ENCODE measurements around the gene TNFSF8.

DNA sequence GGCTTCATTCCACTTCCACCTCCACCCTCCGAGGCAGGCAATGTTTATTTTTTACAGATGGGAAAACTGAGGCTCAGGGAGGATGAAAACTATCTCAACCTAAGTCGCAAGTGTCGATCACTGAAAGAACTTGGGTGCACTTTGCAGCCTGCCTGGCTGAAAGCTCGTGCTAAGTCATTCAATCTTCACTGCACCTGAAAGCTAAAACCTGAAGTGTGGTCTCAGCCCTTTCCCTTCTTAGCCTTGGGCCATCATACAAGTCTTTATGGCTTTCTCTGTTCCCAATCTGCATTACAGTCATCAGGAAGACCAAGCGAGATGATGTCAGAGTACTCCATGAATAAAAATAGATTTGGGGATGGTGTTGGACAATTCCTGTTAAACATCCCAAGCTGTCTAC, 1.0 kb upstream of the TNFSF8 start:
- TF ChIP-seq, protein P1, sequence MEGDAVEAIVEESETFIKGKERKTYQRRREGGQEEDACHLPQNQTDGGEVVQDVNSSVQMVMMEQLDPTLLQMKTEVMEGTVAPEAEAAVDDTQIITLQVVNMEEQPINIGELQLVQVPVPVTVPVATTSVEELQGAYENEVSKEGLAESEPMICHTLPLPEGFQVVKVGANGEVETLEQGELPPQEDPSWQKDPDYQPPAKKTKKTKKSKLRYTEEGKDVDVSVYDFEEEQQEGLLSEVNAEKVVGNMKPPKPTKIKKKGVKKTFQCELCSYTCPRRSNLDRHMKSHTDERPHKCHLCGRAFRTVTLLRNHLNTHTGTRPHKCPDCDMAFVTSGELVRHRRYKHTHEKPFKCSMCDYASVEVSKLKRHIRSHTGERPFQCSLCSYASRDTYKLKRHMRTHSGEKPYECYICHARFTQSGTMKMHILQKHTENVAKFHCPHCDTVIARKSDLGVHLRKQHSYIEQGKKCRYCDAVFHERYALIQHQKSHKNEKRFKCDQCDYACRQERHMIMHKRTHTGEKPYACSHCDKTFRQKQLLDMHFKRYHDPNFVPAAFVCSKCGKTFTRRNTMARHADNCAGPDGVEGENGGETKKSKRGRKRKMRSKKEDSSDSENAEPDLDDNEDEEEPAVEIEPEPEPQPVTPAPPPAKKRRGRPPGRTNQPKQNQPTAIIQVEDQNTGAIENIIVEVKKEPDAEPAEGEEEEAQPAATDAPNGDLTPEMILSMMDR (IDR thresholded peaks at IDR 0.05; ENCODE audit: extremely low read depth in 1 of 2, insufficient read depth in 1 of 2, low read depth in 1 of 2, low read length in 2 of 2), result no peak
- TF ChIP-seq MYC (IDR thresholded peaks at IDR 0.05; ENCODE audit: low read depth, low read length), result no peak
- TF ChIP-seq, protein P2, sequence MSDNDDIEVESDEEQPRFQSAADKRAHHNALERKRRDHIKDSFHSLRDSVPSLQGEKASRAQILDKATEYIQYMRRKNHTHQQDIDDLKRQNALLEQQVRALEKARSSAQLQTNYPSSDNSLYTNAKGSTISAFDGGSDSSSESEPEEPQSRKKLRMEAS (IDR thresholded peaks at IDR 0.05; ENCODE audit: insufficient read depth, insufficient read length), result no peak
- TF ChIP-seq EZH2 (IDR thresholded peaks at IDR 0.05; ENCODE audit: borderline replicate concordance, low read depth, low read length, severe bottlenecking), result no peak
